ENCODE results near the gene LASP1.

LASP1 gene

GRCh38 chr17:38870259-38871165, 654 bp downstream of the LASP1 start:
- DNase-seq (ENCODE audit: low read depth) = peak; percentile 49

GRCh38 chr17:38871247-38872015, 1.6 kb downstream of the LASP1 start:
- DNase-seq (ENCODE audit: low read depth) = peak; percentile 64

- DNase-seq (ENCODE audit: low read depth) = no peak
Measured at GRCh38 chr17:38872027-38872511, 2.2 kb downstream of the LASP1 start.

GRCh38 chr17:38872671-38873385, 3.0 kb downstream of the LASP1 start:
- DNase-seq (ENCODE audit: low read depth) = no peak

GRCh38 chr17:38873640-38874380, 4.0 kb downstream of the LASP1 start:
- DNase-seq (ENCODE audit: low read depth) = no peak

- DNase-seq (ENCODE audit: low read depth) = no peak
Measured at GRCh38 chr17:38874505-38875400, 4.9 kb downstream of the LASP1 start.

GRCh38 chr17:38875477-38876075, 5.7 kb downstream of the LASP1 start:
- DNase-seq (ENCODE audit: low read depth) = no peak

- no peak for DNase-seq (ENCODE audit: low read depth)
Measured at GRCh38 chr17:38877130-38877851, 7.4 kb downstream of the LASP1 start.

GRCh38 chr17:38879878-38880665, 10.2 kb downstream of the LASP1 start:
- DNase-seq (ENCODE audit: low read depth) = no peak

- DNase-seq (ENCODE audit: low read depth) = no peak
Measured at GRCh38 chr17:38881600-38882191, 11.8 kb downstream of the LASP1 start.

GRCh38 chr17:38882870-38883269, 13.0 kb downstream of the LASP1 start:
- no peak for DNase-seq (ENCODE audit: low read depth)

- no peak for DNase-seq (ENCODE audit: low read depth)
Measured at GRCh38 chr17:38883592-38884526, 14.0 kb downstream of the LASP1 start.

- DNase-seq (ENCODE audit: low read depth) = no peak
Measured at GRCh38 chr17:38885044-38885727, 15.3 kb downstream of the LASP1 start.

- no peak for DNase-seq (ENCODE audit: low read depth)
Measured at GRCh38 chr17:38885728-38886642, 16.1 kb downstream of the LASP1 start.

GRCh38 chr17:38886643-38887010, 16.8 kb downstream of the LASP1 start:
- DNase-seq (ENCODE audit: low read depth) = no peak
